GM12878 (cell line): ENCODE results near the gene CFAP299. TPM values are rescaled to one million over a fixed set of nuclear protein-coding genes. Genes with fewer than 3 reads are reported as not detected.

Experiments used
- ATAC-seq: fragments of 200-7000 bp; cut with Tn5 transposase; 3 replicates; pipeline ENCODE4 v1.9.1; 2020; ENCODE audit warnings: mild to moderate bottlenecking, moderate library complexity
- BruUV-seq: library from RNA; stranded (reverse); fragments of 400-500 nt; replicated peaks from 2 replicates; lab custom pipeline; 2021; lab: Mats Ljungman, UMichigan
- CTCF ChIA-PET: fragments of 300-600 bp; sonication (Branson Sonifier 250); formaldehyde crosslinking; extraction: SDS; loops from one replicate; lab custom pipeline; 2021; ENCODE audit warnings: inconsistent platforms; lab: Yijun Ruan, JAX
- POLR2A ChIA-PET: fragments of 350-600 bp; formaldehyde crosslinking; extraction: SDS; loops from one replicate; lab custom pipeline; 2021; ENCODE audit warnings: inconsistent platforms; lab: Charles Lee
- RAD21 ChIA-PET: fragments of 300-600 bp; sonication (Branson Sonifier 250); formaldehyde crosslinking; loops from one replicate; lab custom pipeline; 2023; ENCODE audit warnings: antibody characterized with exemption; ENCODE audit not compliant: unreplicated experiment; lab: Charles Lee
- SMC1A ChIA-PET: fragments of 300-600 bp; sonication (Branson Sonifier 250); formaldehyde crosslinking; loops from one replicate; lab custom pipeline; 2023; ENCODE audit not compliant: unreplicated experiment, uncharacterized antibody; lab: Charles Lee
- DNase-seq: peaks from one replicate; pipeline ENCODE4 v3.0.0-alpha.2; 2011; ENCODE audit warnings: low read depth, low spot score
- FAIRE-seq: peaks from 3 replicates; lab custom pipeline; 2011; peaks lifted over from hg19 to GRCh38; lab: Jason Lieb, UNC
- H2AFZ ChIP-seq: 2 replicates; pipeline ENCODE4 v1.6.0; 2011; ENCODE audit warnings: low read depth, low read length, control low read depth; ENCODE audit not compliant: control insufficient read depth
- H3K27ac ChIP-seq: 2 replicates; pipeline ENCODE4 v1.5.1; 2011; ENCODE audit warnings: control low read depth; ENCODE audit not compliant: control insufficient read depth, insufficient read depth
- H3K27me3 ChIP-seq, 2 experiments: replicated peaks in 1 of 2; 2 replicates each; pipeline versions ENCODE4 v1.6.0 to v1.6.1; 2011; ENCODE audit warnings: low read length in 1 of 2; ENCODE audit not compliant: control insufficient read depth in 2 of 2, insufficient read depth in 2 of 2
- H3K36me3 ChIP-seq, 2 experiments: 2 replicates each; pipeline ENCODE4 v1.5.1; 2011; ENCODE audit warnings: low read length in 1 of 2; ENCODE audit not compliant: control insufficient read depth in 2 of 2, insufficient read depth in 2 of 2
- H3K4me1 ChIP-seq: 2 replicates; pipeline ENCODE4 v1.6.1; 2011; ENCODE audit warnings: mild to moderate bottlenecking, low read length, moderate library complexity, mixed read lengths; ENCODE audit not compliant: control insufficient read depth, insufficient read depth
- H3K4me2 ChIP-seq: 2 replicates; pipeline ENCODE4 v1.6.0; 2011; ENCODE audit warnings: control low read depth; ENCODE audit not compliant: control insufficient read depth, insufficient read depth
- H3K4me3 ChIP-seq: fragments of 200-600 bp; sonication (generic); 2 replicates; pipeline ENCODE4 v1.5.1; 2016
- H3K79me2 ChIP-seq: 2 replicates; pipeline ENCODE4 v1.6.0; 2011; ENCODE audit warnings: low read length; ENCODE audit not compliant: control insufficient read depth, insufficient read depth
- H3K9ac ChIP-seq: 2 replicates; pipeline ENCODE4 v1.8.0; 2011; ENCODE audit warnings: low read length, control low read depth, mixed read lengths; ENCODE audit not compliant: control insufficient read depth, insufficient read depth
- H3K9me3 ChIP-seq: replicated peaks from 3 replicates; pipeline ENCODE4 v1.5.1; 2011; ENCODE audit warnings: mild to moderate bottlenecking, low read length; ENCODE audit not compliant: control insufficient read depth, insufficient read depth
- H4K20me1 ChIP-seq: 2 replicates; pipeline ENCODE4 v1.6.0; 2011; ENCODE audit not compliant: control insufficient read depth, insufficient read depth
- BCL3 ChIP-seq: IDR thresholded peaks from 2 replicates; pipeline ENCODE4 v1.6.1; 2011; ENCODE audit warnings: borderline replicate concordance, low read depth, mild to moderate bottlenecking, moderate library complexity, low read length; ENCODE audit not compliant: insufficient read depth, poor library complexity, severe bottlenecking
- CEBPZ ChIP-seq: fragments of 150-350 bp; IDR thresholded peaks from 2 replicates; pipeline ENCODE4 v1.6.1; 2016; ENCODE audit warnings: low read depth, low read length
- CHD1 ChIP-seq: IDR thresholded peaks from 2 replicates; pipeline ENCODE4 v1.6.1; 2012; ENCODE audit warnings: low read depth, low read length, improper control_type of control experiment
- CREB1 ChIP-seq: IDR thresholded peaks from 2 replicates; pipeline ENCODE4 v1.6.1; 2012; ENCODE audit warnings: low read depth, mild to moderate bottlenecking, inconsistent platforms
- FOXM1 ChIP-seq: IDR thresholded peaks from 2 replicates; pipeline ENCODE4 v1.6.1; 2012; ENCODE audit warnings: low read depth, mild to moderate bottlenecking, inconsistent platforms, low read length, moderate library complexity
- IKZF1 ChIP-seq: fragments of 450-650 bp; conservative IDR thresholded peaks from 2 replicates; pipeline ENCODE4 v1.6.1; 2017; ENCODE audit warnings: antibody characterized with exemption, mild to moderate bottlenecking
- KAT2A ChIP-seq: conservative IDR thresholded peaks from 2 replicates; pipeline ENCODE4 v1.6.1; 2011; ENCODE audit warnings: low read depth, low read length; ENCODE audit not compliant: control insufficient read depth
- MEF2A ChIP-seq: IDR thresholded peaks from 2 replicates; pipeline ENCODE4 v1.6.1; 2011; ENCODE audit warnings: low read depth, mild to moderate bottlenecking, low read length, moderate library complexity; ENCODE audit not compliant: insufficient read depth
- PAX8 ChIP-seq: fragments of 450-650 bp; IDR thresholded peaks from 2 replicates; pipeline ENCODE4 v1.6.1; 2017; ENCODE audit warnings: mild to moderate bottlenecking, moderate library complexity
- POU2F2 ChIP-seq: IDR thresholded peaks from 3 replicates; pipeline ENCODE4 v1.6.1; 2011; ENCODE audit warnings: low read depth, mild to moderate bottlenecking, low read length, borderline replicate concordance
- REST ChIP-seq: IDR thresholded peaks from 2 replicates; pipeline ENCODE4 v1.6.1; 2012; ENCODE audit warnings: mild to moderate bottlenecking, low read depth, low read length
- SREBF2 ChIP-seq: IDR thresholded peaks from 2 replicates; pipeline ENCODE4 v1.6.1; 2012; ENCODE audit warnings: mild to moderate bottlenecking, low read length
- TCF3 ChIP-seq: IDR thresholded peaks from 2 replicates; pipeline ENCODE4 v1.6.1; 2012; ENCODE audit warnings: low read depth, mild to moderate bottlenecking, low read length, borderline replicate concordance; ENCODE audit not compliant: insufficient read depth
- YBX1 ChIP-seq: fragments of 450-650 bp; IDR thresholded peaks from 2 replicates; pipeline ENCODE4 v1.6.1; 2016; ENCODE audit warnings: antibody characterized with exemption
- in situ Hi-C: fragments of 300-500 bp; cut with MboI; formaldehyde crosslinking; loops from 9 replicates; pipeline ENCODE4 v1.14.3; 2018; ENCODE audit warnings: mixed read lengths
- intact Hi-C: fragments of 100-400 bp; cut with micrococcal nuclease; formaldehyde crosslinking; loops from one replicate; pipeline ENCODE4 v1.14.2; 2022; ENCODE audit not compliant: unreplicated experiment
- polyA plus RNA-seq, 11 experiments: library from polyadenylated mRNA; depleted of rRNA in 4 of 11; unstranded in 6 of 11; stranded (reverse) in 5 of 11; fragments of >200 nt; fragmentation: Nextera tagmentation in 4 of 11; fragmentation: Illumina TruSeq in 1 of 11; extraction: Ambion mirVana in 4 of 11; extraction: Trizol in 1 of 11; gene quantifications; 1 replicate in 1 of 11; 2 replicates in 10 of 11; pipeline versions ENCODE4 v1.2.1 to v1.2.3, GENCODE V29; 2011 to 2016; ENCODE audit warnings: inconsistent platforms in 2 of 11, missing spikeins in 2 of 11, low read depth in 1 of 11
- total RNA-seq, 4 experiments: library from RNA; depleted of rRNA in 3 of 4; stranded (reverse); fragments of >200 nt in 3 of 4; fragmentation: Illumina TruSeq in 1 of 4; extraction: Trizol in 1 of 4; gene quantifications; 2 replicates each; pipeline versions ENCODE4 v1.2.1 to v1.2.3, GENCODE V29; 2013 to 2021

CFAP299 gene
- total and polyA plus RNA-seq, 10 of the 15 experiments (the other 5 are each of a cell fraction or from before 2014, with no cell fraction given): 0.06 to 0.34 TPM; not detected in 8

- Histone ChIP-seq H2AFZ (no peak overlapping the region), H3K9me3 (no peaks in the 10 kb centered on the region; the same call in 2 of the 3 replicates), H3K4me1 (no peaks in the 10 kb centered on the region), H3K4me2 (no peak overlapping the region), H3K36me3 (no peaks in the 10 kb centered on the region), H3K27me3 (no peaks in the 10 kb centered on the region), H3K79me2 (no peaks in the 10 kb centered on the region), H4K20me1 (no peaks in the 10 kb centered on the region), H3K4me3 (no peak overlapping the region), H3K9ac (no peak overlapping the region), H3K27ac (no peak overlapping the region)
- DNase-seq (no peak), FAIRE-seq (no peak), ATAC-seq (no peak)
- intact Hi-C loops (no loop called here), in situ Hi-C loops (no loop called here)
- ChIA-PET CTCF (no interaction called here), SMC1A (interaction anchor here (0.6 to 1.9 kb wide), 2 partner anchors 36 to 88 kb away, joined by 3 to 6 read pairs; no protein-coding TSS in a partner anchor), RAD21 (no interaction called here), POLR2A (no interaction called here)
- no TSS peak for BruUV-seq
- TF ChIP-seq MEF2A: no peak
- no peak for TF ChIP-seq KAT2A
- no peak for TF ChIP-seq PAX8
- no peak for TF ChIP-seq POU2F2
- TF ChIP-seq TCF3: no peak
- TF ChIP-seq BCL3: no peak
- TF ChIP-seq FOXM1: no peak
- no peak for TF ChIP-seq CREB1
- TF ChIP-seq CHD1: no peak
- no peak for TF ChIP-seq SREBF2
- TF ChIP-seq IKZF1: no peak
- TF ChIP-seq YBX1: no peak
- TF ChIP-seq CEBPZ: no peak
- no peak for TF ChIP-seq REST
Observed at GRCh38 chr4:80986011-80986410, 650.5 kb downstream of the CFAP299 start.
